GM18505 (cell line): ENCODE results near the gene FAM117B.
A peak's percentile ranks its signal among the peaks of the same experiment; 100 is the strongest.

Experiments used
- ATAC-seq: cut with Tn5 transposase; IDR thresholded peaks from one replicate; pipeline ENCODE4 v1.9.1; 2021; ENCODE audit not compliant: unreplicated experiment
- POLR2A ChIP-seq: IDR thresholded peaks from 4 replicates; pipeline ENCODE4 v1.6.1; 2011; ENCODE audit warnings: borderline replicate concordance; ENCODE audit not compliant: insufficient read depth, insufficient read length; ENCODE audit errors: extremely low read depth

FAM117B gene

DNA sequence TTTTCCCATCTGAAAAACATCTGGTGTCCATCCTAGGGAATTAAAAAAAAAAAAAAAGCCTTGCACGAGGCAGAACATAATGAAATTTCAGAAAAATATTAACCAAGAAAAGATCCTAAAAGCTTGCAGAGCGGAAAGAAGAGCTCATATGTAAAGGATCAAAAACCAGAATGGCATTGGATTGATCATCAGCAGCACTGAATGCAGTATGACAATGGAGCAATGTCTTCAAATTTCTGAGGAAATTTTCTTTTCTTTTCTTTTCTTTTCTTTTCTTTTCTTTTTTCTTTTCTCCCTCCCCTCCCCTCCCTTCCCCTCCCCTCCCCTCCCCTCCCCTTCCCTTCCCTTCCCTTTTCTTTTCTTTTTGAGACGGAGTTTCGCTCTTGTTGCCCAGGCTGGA is 21.3 kb upstream of the FAM117B start:
- no peak for ATAC-seq
- no peak for TF ChIP-seq POLR2A

DNA sequence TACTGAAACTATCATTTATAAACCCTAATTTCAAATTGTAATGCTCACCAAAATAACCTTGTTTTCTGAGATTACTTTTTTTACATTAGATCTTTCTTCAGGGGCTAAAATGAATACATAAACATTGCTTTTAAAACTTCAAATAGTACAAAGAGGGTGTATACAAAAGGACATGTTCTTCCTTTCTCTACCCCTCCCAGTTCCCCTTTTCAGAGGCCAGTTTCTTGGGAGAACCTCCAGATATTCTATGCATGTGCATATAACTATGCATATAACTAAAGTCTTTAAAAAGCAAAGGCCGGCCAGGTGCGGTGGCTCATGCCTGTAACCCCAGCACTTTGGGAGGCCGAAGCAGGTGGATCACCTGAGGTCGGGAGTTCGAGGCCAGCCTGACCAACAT is 10.6 kb upstream of the FAM117B start:
- no peak for ATAC-seq
- TF ChIP-seq POLR2A = no peak

DNA sequence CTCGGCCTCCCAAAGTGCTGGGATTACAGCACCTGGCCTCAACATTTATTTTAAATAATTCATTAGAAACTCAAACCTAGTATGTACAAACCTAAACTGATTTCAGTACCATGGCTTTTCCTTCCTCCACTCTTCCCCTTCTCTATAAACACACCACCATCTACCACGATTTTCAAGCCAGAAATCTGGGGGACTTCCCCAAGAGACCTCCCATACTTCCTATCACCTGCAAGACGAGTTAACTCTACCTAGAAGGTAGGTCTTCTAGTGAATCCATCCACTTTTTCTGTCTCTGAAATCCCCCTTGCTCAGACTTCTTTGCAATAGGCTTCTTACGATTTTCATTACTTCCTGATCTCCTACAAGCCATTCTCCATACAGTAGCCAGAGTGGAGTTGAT is 7.7 kb upstream of the FAM117B start:
- no peak for ATAC-seq

GRCh38 chr2:202628646-202629198 is 6.0 kb upstream of the FAM117B start:
- TF ChIP-seq POLR2A = no peak
- no peak for ATAC-seq

More for the DNA sequence above, 7.7 kb upstream of the FAM117B start:
- no peak for TF ChIP-seq POLR2A

DNA sequence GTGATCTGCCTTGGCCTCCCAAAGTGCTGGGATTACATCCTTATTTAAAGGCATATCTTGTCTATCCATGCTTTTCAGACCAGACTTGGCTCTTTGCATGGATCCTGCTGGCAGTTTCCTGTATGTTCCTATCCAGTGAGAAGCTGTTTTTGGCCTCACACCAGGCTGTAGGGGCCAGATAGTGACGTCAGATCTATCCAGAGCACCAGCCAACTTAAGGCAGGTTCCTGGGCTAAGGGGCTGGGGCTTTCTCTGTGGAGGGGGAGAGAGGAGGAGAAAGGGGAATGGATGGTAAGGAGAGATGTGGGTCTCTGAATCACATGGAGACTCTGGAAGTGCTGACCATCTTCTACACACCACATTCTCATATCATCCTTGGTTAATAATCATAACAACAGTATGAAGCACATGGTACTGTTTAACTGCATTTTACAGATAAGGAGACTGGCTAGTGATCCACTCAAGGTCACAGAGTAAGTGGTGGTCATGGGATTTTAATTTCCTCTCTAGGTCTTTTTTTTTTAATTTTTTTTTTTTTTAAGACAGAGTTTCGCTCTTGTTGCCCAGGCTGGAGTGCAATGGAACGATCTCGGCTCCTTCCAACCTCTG is 2.0 kb upstream of the FAM117B start:
- ATAC-seq = no peak
- TF ChIP-seq POLR2A = no peak

- ATAC-seq = no peak
- TF ChIP-seq POLR2A = no peak
Observed at GRCh38 chr2:202633470-202633869, 1.3 kb upstream of the FAM117B start.

DNA sequence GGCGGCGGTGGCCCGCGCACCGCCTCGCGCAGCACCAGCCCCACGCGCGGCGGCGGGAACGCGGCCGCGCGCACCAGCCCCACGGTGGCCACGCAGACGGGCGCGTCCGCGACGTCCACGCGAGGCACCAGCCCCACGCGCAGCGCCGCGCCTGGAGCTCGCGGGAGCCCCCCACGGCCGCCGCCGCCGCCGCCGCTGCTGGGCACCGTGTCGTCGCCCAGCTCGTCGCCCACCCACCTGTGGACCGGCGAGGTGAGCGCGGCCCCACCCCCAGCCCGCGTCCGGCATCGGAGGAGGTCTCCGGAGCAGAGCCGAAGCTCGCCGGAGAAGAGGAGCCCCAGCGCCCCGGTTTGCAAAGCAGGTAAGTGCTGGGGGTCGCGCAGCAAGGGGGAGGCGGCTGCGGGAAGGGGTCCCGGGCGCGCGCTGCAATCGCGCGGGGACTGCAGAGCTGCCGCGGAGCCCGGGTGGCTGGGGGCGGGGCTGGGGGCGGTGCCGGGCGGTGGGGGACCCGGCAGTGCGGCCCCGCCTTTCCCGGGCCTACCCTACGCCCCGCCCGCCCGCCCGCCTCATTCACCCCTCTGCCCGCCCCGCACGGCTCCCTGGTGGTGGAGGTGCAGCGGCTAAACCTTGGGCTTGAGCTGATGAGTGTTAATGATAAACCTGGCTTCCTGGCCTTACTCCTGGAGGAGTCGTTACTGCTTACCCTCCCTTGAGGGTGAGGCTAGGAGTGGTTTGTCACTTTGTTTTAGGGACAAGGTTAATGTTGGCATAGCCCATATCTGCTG is 851 bp downstream of the FAM117B start:
- TF ChIP-seq POLR2A = peak; percentile 67
- ATAC-seq = peak; percentile 45

DNA sequence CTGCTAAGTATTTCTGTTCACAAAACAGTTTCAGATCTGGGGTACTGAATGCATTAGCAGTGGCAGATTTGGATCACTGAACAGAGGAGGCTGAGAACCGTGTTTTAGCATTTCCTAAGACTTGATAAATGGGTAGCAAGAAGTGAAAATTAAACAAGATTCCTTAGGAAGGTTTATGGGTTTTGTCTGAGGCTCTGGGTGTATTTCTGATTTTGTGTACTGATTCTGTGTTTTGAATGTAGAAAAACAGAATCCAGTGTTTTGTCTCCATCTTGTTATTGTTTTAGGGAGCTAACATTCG is 1.4 kb downstream of the FAM117B start:
- no peak for TF ChIP-seq POLR2A
- ATAC-seq = no peak

DNA sequence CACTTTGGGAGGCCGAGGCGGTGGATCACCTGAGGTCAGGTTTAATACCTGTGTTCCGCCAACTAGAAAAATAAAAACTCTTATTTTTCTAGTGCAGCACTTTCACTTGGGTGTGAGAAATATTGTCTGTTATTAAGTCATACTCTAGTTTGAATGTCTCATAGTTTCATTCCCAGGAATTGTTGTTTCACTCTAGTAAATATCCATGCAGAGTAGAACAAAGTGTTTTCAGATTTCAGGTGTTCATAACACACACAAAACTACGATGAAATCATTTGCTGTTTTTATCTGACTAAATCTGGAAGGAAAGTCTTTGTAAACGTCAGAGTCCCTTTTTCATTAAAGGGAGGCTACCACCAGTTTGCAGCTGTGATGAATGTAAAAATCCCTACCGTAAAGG is 4.0 kb downstream of the FAM117B start:
- no peak for ATAC-seq
- no peak for TF ChIP-seq POLR2A

DNA sequence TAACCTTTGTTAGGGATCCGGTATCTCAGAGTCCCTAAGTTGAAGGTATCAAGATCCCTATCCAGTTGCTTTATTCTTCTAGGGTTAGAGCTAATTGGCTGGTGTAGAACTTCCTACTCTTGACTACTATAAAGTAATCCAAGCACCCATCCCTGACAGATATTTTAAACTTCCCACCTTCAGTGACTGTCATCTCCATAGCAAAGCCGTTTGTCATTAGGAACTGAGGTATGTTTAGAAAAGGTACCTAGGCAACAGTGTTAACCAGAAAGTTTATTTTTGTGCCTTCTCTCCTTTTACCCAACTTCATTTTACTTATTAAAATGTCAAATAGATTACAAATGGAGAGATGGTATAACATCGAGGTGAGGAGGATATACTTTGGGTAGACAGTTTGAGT is 4.5 kb downstream of the FAM117B start:
- no peak for TF ChIP-seq POLR2A
- ATAC-seq = no peak

- ATAC-seq = no peak
- TF ChIP-seq POLR2A = no peak
Observed at GRCh38 chr2:202642567-202642966, 7.8 kb downstream of the FAM117B start.

- no peak for ATAC-seq
- TF ChIP-seq POLR2A = no peak
Observed at GRCh38 chr2:202643012-202643858, 8.5 kb downstream of the FAM117B start.

GRCh38 chr2:202652119-202652518 is 17.4 kb downstream of the FAM117B start:
- TF ChIP-seq POLR2A = no peak
- no peak for ATAC-seq
